KMS-11 (cell line): ENCODE measurements around the gene ANGPT4.

Source experiments
- H2AFZ ChIP-seq: fragments of 200-600 bp; sonication (generic); 2 replicates; pipeline ENCODE4 v1.6.1; 2016; ENCODE audit warnings: antibody characterized with exemption, mixed run types, low read depth
- H3K27ac ChIP-seq: fragments of 200-600 bp; sonication (generic); 2 replicates; pipeline ENCODE4 v1.6.1; 2016; ENCODE audit warnings: mild to moderate bottlenecking, mixed run types
- H3K27me3 ChIP-seq: fragments of 200-600 bp; sonication (generic); 2 replicates; pipeline ENCODE4 v1.6.1; 2017; ENCODE audit warnings: mild to moderate bottlenecking, low read depth, mixed run types, moderate library complexity; ENCODE audit not compliant: insufficient read depth
- H3K36me3 ChIP-seq: fragments of 200-600 bp; sonication (generic); 2 replicates; pipeline ENCODE4 v1.6.1; 2017; ENCODE audit warnings: mild to moderate bottlenecking, mixed run types; ENCODE audit not compliant: insufficient read depth
- H3K4me1 ChIP-seq: fragments of 200-600 bp; sonication (generic); 2 replicates; pipeline ENCODE4 v1.6.1; 2016; ENCODE audit warnings: mild to moderate bottlenecking, low read depth, mixed run types; ENCODE audit not compliant: poor library complexity, severe bottlenecking
- H3K4me2 ChIP-seq: fragments of 200-600 bp; sonication (generic); 2 replicates; pipeline ENCODE4 v1.7.0; 2016; ENCODE audit warnings: mild to moderate bottlenecking, mixed run types
- H3K4me3 ChIP-seq: fragments of 200-600 bp; sonication (generic); IDR thresholded peaks from 2 replicates; pipeline ENCODE4 v1.6.1; 2017; ENCODE audit warnings: low read depth, low read length, mixed read lengths; ENCODE audit not compliant: insufficient read depth
- H3K79me2 ChIP-seq: fragments of 200-600 bp; sonication (generic); 2 replicates; pipeline ENCODE4 v1.6.1; 2016; ENCODE audit warnings: low read depth, mixed run types; ENCODE audit not compliant: insufficient read depth
- H3K9ac ChIP-seq: fragments of 200-600 bp; sonication (generic); 2 replicates; pipeline ENCODE4 v1.6.1; 2016; ENCODE audit warnings: mild to moderate bottlenecking, mixed run types
- H4K20me1 ChIP-seq: fragments of 200-600 bp; sonication (generic); 2 replicates; pipeline ENCODE4 v1.6.1; 2016; ENCODE audit warnings: mild to moderate bottlenecking, mixed run types; ENCODE audit not compliant: insufficient read depth
- TF ChIP-seq, protein P1 (sequence below): fragments of 200-600 bp; sonication (generic); conservative IDR thresholded peaks from 2 replicates; pipeline ENCODE4 v1.6.1; 2017; ENCODE audit warnings: low read depth, mild to moderate bottlenecking, antibody characterized with exemption, low read length, moderate library complexity, mixed read lengths

ANGPT4 gene

DNA sequence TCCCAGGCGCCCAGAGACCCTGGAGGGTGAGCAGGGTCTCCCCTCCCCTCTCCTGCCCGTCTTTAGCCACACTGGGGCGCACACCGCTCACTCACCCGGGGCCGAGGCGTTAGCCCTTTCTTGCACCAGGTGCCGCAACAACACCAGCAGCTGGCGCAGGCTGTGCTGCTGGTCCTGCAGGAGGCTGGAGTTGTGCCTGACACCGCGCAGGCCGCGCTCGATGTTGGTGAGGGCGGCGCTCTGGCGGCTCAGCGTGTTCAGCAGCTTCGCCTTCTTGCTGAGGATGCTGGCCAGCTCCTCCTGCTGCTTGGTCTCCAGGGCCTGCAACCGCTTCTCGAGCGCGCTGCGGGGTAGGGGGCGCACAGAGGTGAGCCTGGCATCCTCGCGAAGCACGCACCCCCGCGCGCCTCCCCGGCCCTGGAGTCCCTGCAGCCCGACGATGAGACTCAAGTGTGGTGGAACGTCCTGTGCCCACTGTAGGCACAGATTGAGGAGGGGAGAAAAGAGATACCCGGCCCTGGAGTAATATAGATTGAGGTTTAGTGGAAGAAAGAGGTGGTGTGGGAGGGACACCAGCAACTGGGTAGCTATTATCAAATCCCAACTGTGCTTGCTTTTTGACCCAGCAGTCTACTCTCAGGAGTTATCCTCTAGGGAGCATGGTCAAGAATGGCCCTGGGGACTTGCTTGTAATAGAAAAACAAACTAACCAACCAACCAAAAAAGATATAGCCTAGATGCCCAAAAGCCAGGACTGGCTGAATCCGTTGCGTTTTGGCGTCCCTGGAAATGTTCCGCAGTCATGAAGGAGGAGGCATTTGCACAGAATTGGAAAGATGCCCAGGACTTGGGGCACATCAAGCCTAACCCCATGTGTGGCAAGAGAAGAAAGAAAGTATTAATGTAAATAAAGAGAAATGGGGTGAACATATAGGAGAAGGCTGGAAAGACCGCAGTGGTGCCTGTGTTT lies 30.9 kb downstream of the ANGPT4 start:
- H3K9ac ChIP-seq = no peak overlapping the region
- H3K36me3 ChIP-seq = no peaks in the 10 kb centered on the region
- H3K27ac ChIP-seq = no peak overlapping the region
- no peaks in the 10 kb centered on the region for H4K20me1 ChIP-seq
- H3K4me2 ChIP-seq = no peak overlapping the region
- H3K4me3 ChIP-seq = no peak overlapping the region
- no peaks in the 10 kb centered on the region for H3K4me1 ChIP-seq
- no peaks in the 10 kb centered on the region for H3K27me3 ChIP-seq
- H2AFZ ChIP-seq = no peak overlapping the region
- no peaks in the 10 kb centered on the region for H3K79me2 ChIP-seq
- TF ChIP-seq, protein P1, sequence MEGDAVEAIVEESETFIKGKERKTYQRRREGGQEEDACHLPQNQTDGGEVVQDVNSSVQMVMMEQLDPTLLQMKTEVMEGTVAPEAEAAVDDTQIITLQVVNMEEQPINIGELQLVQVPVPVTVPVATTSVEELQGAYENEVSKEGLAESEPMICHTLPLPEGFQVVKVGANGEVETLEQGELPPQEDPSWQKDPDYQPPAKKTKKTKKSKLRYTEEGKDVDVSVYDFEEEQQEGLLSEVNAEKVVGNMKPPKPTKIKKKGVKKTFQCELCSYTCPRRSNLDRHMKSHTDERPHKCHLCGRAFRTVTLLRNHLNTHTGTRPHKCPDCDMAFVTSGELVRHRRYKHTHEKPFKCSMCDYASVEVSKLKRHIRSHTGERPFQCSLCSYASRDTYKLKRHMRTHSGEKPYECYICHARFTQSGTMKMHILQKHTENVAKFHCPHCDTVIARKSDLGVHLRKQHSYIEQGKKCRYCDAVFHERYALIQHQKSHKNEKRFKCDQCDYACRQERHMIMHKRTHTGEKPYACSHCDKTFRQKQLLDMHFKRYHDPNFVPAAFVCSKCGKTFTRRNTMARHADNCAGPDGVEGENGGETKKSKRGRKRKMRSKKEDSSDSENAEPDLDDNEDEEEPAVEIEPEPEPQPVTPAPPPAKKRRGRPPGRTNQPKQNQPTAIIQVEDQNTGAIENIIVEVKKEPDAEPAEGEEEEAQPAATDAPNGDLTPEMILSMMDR = no peak

DNA sequence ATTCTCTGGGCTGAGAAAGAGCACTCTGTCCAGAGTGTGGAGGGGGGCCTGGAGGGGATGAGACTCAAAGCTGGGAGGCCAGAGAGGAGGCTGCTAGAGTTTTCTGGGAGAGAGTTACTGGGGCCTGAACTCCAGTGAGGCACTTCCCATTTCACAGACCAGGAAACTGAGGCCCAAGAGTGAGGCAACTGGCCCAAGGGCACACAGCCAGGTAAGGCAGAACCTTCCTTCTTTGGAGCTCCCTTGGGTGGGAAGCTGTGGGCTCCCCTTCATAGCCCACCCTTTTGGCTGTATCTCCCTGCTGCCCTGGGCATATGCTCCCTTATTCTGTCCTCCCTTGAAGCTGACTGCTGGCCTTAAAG lies 34.4 kb downstream of the ANGPT4 start:
- Histone ChIP-seq H3K9ac (no peak overlapping the region), H3K4me1 (no peaks in the 10 kb centered on the region), H3K4me2 (no peak overlapping the region), H3K27ac (no peak overlapping the region), H3K27me3 (no peaks in the 10 kb centered on the region), H3K36me3 (no peaks in the 10 kb centered on the region), H4K20me1 (no peaks in the 10 kb centered on the region), H3K79me2 (no peaks in the 10 kb centered on the region), H2AFZ (no peak overlapping the region), H3K4me3 (no peak overlapping the region)
- TF ChIP-seq, protein P1 = no peak

DNA sequence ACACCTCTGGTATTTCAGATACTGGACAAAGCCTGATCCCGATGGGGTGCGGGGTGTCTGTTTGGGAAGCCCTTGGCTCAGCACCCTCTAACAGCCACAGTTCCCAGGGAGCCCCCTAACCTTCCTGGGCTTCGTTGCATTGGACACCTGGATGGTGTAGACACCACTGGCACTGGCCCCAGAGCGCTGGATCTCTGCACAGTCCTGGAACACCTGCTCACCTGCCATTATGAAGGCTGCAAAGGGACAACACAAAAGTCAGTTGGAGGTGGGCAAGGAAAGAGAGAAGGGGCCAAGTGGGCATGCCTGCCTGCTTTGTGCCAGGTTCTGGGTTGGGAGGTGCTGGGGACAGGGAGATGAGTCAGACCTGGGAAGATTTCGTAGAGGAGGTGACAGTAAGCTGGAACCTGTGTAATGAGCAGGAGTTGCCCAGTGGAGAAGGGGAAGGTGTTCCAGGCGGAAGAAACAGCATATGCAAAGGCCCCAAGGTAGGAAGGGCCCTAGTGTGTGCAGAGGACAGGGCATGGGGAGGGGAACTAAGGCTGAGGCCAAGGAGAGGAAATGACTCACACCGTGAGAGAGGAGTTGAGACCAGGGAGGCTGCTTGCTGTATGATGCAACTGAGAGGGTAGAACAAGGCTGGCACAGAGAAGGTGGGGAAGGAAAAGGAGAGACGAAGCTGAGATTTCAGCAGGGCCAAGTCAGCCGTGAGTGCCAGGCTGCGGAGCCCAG lies 34.9 kb downstream of the ANGPT4 start:
- H3K4me1 ChIP-seq = no peaks in the 10 kb centered on the region
- no peaks in the 10 kb centered on the region for H3K79me2 ChIP-seq
- no peak overlapping the region for H2AFZ ChIP-seq
- TF ChIP-seq, protein P1 = no peak
- no peak overlapping the region for H3K4me3 ChIP-seq
- H3K27me3 ChIP-seq = no peaks in the 10 kb centered on the region
- no peaks in the 10 kb centered on the region for H4K20me1 ChIP-seq
- no peak overlapping the region for H3K4me2 ChIP-seq
- no peaks in the 10 kb centered on the region for H3K36me3 ChIP-seq
- no peak overlapping the region for H3K27ac ChIP-seq
- H3K9ac ChIP-seq = no peak overlapping the region

DNA sequence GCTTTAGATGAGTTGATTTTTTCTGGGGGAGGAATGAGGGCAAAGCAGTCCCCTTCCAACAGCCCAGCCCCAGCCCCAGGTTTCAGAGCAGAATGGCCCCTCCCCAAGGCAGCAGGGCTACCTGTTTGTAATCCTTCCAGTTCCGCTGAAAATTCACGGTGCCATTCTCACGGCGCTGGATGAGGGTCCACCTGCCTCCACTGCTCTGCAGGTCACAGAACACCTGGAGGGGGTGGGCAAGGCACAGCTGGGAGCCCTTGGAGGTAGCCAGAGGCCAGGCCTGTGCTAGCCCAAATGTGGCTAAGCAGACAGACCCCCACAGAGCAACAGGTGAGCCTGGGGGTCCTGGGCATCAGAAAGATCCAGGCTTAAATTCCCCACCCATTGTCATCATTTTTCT lies 36.5 kb downstream of the ANGPT4 start:
- Histone ChIP-seq H3K4me2 (no peak overlapping the region), H3K4me1 (no peaks in the 10 kb centered on the region), H3K9ac (no peak overlapping the region), H3K27ac (no peak overlapping the region), H3K27me3 (no peaks in the 10 kb centered on the region), H3K36me3 (no peaks in the 10 kb centered on the region), H4K20me1 (no peaks in the 10 kb centered on the region), H3K79me2 (no peaks in the 10 kb centered on the region), H3K4me3 (no peak overlapping the region), H2AFZ (no peak overlapping the region)
- TF ChIP-seq, protein P1 = no peak
